Activated CD4-positive, alpha-beta T cell treated with anti-CD3 and anti-CD28 coated beads for 24 hours (primary cell): ENCODE data around the gene PARVG.
A peak's percentile ranks its signal among the peaks of the same experiment; 100 is the strongest.

Experiments
- DNase-seq, 2 donors: peaks; one replicate each; pipeline ENCODE4 v3.0.0-alpha.2; 2020; ENCODE audit warnings: low read depth in 2 of 2

The PARVG gene

GRCh38 chr22:44179989-44180705 is 578 bp upstream of the PARVG start:
- no peak for DNase-seq

DNA sequence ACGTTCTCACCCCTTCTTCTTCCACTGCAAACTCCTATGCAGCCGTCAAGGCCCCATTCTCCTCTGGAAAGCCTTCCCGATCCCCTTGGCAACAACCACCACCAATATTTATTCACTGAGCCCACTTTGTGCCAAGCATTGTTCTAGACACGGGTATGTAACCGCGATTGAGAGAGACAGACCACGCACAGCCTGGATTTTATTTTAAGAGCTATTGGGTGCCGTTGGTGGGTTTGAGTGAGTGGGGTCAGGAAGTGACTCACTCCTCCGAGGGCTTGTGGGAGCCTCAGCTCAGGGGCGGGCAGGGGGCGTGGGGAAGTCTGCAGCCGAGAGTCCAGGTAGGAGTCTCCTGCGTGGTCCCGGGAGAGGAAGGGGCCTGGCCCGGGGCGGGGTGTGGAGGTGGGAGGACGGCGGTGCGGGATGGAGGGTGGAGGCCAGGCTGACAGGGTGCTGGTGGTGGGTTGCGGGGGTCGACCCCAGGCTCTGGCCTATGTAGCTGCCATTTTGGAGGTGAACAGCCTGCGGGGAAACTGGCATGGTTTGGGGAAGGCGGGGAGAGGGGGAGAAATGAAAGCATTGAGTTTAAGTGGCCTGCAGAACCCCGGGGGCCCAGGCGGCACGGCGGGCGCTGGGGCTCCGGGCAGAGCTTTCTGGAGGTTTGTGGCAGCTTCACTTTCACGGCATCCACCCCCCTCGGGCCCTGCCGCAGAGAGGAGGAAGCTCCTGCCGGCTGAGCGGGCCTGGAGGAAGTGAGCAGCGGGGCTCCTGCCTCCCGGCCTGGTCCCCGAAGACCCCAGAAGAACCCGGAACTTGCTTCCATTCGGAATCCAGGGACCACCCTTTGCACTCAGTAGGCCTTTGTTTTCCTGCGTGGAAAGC is 547 bp downstream of the PARVG start:
- peak; percentile 41 to 51 for DNase-seq

- DNase-seq, result peak in 1 of 2 donors; percentile 19
These were observed 1.3 kb downstream of the PARVG start for GRCh38 chr22:44181912-44182587.

DNA sequence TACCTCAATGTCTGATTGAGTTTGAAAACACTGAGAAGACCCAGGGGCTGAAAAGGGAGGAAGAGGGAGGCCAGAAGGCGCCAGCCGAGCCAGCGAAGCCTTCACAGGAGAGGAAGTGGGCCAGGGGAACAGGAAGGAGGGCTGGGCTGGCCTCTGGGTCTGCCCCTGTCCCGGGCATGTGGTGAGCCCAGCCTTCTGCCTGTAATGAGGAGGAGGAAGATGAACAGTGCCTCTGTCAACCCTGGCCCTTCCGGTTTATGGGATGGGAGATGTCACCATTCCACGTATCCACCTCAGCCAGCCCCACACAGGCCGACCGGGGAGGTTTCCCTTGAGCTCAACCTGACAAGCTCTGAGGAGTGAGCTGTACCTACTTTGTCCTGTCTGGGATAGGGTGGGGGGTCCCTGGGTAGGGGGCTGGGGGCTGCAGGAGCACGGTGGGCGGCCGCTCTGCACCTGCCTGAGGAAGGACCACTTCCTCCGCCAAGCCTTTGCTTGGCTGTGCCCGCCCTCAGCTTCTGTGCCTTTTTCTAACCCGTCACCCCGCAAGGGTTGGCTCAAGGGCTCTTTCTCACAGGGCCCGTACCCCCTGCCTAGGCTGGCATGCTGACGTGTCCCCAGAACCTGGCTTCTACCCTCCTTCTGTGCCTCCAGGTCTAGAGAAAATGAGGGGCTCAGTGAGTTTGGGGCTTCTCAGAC is 2.0 kb downstream of the PARVG start:
- peak in 1 of 2 donors; percentile 15 for DNase-seq

DNA sequence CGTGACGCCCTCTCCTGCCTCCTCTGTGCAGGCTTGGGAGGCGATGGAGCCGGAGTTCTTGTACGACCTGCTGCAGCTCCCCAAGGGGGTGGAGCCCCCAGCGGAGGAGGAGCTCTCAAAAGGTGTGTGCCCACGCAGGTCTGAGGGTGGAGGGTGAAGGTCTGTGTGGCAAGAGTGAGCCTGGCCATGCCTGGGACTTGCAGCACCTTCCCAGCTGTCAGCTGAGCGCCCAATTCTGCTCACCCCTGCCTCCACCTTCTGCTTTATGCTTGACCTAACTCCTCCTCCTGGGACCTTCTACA is 2.5 kb downstream of the PARVG start:
- no peak for DNase-seq

- no peak for DNase-seq
These were observed 3.3 kb downstream of the PARVG start for GRCh38 chr22:44184006-44184405.

DNA sequence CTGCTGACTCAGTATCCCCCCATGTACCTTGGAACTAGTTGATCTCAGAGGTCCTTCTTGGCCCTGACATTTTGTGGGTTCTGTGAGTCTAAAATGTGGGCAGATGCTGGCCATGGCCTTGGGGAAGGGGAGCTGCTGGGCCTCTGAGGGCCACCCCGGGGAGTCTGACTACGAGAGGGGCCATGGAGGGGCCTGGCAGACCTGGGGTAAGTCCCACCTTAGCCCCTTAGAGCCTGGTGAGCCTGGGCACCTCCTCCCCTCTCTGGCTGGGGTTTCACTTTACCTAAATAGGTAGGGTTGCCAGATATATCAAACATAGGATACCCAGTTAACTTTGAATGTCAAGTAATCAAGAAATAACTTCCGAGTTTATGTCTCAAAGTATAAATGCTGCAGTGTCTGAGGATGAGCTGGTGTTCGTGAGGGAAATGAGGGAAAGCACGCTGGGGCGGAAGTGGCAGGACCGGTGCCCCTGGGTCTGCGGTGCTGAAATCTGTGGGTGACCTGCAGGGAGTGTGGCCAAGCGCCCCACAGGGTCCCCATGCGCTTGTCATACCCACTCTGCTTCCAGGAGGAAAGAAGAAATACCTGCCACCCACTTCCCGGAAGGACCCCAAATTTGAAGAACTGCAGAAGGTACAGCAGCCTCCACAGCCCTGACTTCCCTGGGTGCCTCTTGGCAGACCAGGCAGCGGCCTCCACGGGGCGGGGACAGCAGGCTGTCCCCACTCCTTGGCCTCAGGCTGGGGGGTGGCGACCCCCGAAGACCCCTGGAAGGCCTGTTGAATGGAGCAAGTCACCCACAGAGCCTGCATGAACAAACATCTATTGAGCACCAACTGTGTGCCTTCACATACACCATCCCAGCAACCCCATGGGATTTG is 4.8 kb downstream of the PARVG start:
- DNase-seq, result no peak

- no peak for DNase-seq
These were observed 5.4 kb downstream of the PARVG start for GRCh38 chr22:44186121-44186510.

DNA sequence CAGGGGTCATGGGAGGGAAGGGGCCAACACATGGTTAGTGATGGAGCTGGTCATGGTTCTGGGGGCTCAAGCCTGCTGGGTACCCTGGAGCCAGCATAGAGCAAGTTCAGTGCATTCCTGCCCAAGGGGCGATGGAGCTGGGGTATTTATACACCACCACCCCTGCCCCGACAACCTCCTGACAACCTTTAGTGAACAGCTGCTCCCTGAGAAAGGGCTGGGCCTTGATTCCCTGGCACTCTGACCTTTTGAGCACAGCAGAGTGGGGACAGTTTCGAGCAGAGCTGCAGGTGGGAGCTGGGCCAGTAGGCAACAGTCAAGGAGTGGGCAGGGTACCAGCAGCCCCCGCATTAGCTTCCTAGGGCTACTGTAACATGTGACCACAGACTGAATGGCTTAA is 6.0 kb downstream of the PARVG start:
- DNase-seq, result no peak

GRCh38 chr22:44187652-44188230 is 7.0 kb downstream of the PARVG start:
- DNase-seq, result no peak

DNA sequence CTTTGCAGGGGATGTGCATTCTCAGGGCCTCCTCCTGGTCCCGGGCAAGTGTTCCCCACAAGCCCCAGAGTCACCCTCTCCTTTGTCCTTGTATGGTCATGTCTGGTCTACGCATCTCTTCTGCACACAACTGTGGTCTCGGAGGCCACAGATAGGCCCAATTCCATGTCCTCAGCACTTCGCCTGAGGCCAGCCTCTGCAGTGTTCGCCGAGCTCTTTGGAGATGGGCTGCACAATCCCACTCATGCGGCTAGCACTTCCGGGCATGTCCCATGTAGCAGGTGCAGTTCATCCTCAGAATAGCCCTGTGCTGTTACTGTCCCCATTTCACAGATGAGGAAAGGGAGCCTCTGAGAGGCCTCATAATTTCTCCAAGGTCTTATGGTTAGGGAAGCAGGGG is 7.6 kb downstream of the PARVG start:
- DNase-seq, result no peak

DNA sequence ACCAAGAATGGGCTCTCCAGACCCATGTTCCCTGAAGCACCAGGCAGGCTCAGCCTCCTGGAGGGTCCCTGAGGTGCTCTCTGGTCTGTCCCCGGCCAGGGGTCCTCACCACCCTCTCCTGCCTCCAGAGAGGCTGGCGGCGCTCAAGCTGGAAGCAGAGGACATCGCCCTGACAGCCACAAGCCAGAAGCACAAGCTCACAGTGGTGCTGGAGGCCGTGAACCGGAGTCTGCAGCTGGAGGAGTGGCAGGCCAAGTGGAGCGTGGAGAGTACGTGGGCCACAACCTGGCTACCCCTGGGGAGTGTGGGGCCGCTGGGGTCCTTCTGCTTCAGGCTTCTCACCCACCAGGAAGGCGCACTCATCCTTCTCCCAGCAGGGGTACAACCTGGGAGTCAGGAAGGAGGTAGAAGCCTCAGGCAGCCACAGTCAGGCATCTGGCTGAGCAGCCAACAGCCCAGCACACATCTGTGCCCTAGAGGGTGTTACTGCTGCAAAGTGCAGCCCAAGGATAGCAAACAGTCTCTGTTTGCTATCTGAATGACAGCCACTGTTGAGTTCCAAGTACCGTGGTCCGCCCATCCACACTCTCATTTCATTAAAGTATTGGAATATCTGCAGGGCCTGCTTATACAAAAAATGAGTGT is 8.4 kb downstream of the PARVG start:
- DNase-seq, result no peak

- DNase-seq, result no peak
These were observed 9.8 kb downstream of the PARVG start for GRCh38 chr22:44190381-44190976.

DNA sequence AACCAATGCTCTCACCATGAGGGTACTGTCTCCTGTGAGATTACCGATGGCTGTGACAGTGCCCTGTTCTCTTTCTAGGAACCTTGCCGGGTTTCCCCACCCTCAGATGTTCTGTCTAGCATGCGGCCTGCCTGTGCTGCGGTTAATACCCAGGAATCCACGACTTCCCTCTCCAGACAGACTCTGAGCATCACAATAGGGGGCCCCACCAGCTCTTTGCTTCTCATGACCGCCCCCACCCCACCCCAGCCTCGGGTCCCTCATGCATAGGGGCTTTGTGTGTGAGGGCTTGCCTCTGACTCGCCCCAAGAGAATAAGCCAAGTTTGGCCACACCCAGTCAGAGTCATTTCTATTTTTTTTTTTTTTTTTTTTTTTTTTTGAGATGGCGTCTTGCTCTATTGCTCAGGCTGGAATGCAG is 10.3 kb downstream of the PARVG start:
- DNase-seq, result no peak

- DNase-seq, result peak in 1 of 2 donors; percentile 21
These were observed 11.5 kb downstream of the PARVG start for GRCh38 chr22:44192098-44192815.

- DNase-seq, result no peak
These were observed 12.2 kb downstream of the PARVG start for GRCh38 chr22:44192816-44193534.

DNA sequence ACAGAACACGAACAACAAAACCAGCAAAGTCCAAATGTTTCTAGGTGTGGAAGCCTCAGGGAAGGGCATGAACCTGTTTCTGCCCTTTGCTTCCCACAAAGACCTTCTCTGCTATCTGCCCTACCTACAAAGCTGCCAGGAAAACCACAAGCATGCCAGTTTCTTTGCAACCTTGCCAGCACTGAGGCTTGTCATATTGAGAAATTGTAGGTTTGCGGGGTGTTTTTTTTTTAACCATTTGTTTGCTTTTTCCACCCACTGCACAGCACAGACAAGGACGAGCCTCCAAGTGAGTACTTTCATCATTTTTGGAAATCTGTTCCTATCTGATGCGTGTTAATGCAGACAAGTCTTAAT is 12.8 kb downstream of the PARVG start:
- DNase-seq, result no peak

GRCh38 chr22:44194569-44194968 is 13.8 kb downstream of the PARVG start:
- DNase-seq, result no peak
